ENCODE measurements around the gene NSUN2.
"Not testable (repeated sequence)": the region's sequence is repeated elsewhere in the genome, so short reads cannot be mapped to it uniquely, and the experiment has no call there.

Gene NSUN2

DNA sequence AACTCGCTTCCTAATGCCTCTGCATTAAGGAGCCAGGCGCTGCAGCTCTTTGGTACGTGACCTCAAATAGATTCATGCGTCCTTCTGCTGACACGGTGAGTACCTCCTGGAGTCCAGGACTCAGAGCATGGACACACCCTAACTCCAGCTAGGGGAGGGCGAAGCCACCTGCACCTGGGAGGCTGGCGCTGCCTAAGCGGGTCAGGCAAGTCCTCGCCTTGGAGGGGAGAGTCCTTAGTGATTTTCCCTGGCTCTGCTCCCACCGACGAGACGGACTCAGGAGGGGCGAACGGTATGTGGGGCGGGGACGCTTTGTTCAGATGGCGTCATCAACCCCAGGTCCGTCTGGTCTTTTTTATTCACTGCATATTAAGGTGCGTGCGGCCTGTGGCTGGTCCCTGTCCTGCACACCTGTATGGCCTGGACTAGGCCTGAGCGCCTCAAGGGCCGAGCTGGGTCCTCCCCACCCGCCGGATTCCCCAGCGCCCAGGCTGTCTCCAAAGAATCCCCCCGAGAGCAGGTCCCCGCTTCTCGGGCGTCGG is 50.3 kb downstream of the NSUN2 start:
- DNase-seq (ENCODE audit: low read depth in 2 of 2): no peak

DNA sequence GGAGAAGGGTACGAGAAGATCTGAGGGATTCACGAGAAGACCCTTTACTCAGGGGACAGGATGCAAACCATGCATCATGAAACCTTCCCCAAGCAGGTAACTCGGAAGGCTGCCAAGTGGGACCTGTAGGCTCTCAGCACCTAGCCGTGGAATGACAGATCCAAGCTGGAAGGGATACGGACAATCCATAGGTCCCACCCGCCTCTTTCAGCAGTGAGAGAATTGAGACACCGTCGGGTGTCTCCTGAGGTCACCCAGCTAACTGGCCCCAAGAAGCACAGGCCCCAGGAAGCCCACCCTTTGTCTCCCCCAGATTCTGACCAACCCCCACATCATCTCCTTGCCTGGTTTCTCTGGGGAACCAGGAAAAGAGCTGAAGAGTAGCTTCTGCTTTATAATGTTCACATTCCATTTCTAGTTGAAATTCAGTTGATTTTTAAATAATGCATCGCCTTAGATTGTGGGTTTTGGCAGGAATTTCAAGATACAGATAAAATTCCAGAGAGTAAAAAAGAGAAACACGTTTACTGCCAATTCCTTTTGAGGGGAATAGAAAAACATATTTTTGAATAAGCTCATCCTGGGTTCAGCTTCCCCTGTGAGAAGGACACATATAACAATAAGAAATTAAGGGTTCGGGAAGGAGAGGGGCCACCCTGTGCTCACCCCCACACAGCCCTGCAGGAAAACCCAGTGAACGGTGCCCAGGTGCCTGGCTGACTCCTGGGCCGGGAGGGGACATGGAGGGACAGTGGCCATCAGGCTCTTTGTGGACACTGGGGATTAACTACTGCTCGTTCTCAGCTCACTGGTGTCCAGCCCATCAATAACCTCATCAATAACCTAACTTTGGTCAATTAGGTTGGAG is 51.1 kb downstream of the NSUN2 start:
- no peak for DNase-seq (ENCODE audit: low read depth in 2 of 2)

DNA sequence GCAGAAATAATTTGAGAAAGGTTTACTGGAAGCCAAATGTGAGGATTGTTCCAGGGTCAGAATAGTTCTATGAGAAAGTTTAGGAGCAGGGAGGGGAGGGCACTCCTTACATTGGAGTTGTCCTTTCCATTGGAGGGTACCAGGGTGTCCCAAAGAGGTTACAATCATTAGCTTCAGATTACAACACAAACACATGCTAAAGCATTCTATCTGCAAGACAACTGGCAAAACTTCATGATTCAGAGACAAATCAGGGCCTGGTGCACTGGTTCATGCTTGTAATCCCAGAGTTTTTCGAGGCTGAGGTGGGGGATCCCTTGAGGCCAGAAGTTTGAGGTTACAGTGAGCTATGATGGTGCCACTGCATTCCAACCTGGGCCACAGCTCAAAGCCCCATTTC is 51.8 kb downstream of the NSUN2 start:
- DNase-seq (ENCODE audit: low read depth in 2 of 2): no peak

DNA sequence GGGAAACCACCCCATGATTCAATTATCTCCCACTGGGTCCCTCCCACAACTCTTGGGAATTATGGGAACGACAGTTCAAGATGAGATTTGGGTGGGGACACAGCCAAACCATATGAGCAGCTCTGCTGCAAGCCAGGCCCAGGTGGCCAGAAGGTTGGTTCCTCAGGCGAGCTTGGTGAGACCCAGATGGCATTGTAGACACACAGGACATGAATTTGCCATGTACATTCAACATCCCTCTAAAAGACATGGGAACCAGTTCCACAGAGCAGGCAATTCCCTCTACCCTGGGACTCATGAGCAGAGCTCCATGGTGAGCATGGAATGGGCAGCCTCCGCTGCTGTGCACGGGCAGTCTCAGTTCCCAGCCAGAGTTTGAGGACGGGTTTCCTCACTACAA is 53.3 kb downstream of the NSUN2 start:
- no peak for DNase-seq (ENCODE audit: low read depth in 2 of 2)

DNA sequence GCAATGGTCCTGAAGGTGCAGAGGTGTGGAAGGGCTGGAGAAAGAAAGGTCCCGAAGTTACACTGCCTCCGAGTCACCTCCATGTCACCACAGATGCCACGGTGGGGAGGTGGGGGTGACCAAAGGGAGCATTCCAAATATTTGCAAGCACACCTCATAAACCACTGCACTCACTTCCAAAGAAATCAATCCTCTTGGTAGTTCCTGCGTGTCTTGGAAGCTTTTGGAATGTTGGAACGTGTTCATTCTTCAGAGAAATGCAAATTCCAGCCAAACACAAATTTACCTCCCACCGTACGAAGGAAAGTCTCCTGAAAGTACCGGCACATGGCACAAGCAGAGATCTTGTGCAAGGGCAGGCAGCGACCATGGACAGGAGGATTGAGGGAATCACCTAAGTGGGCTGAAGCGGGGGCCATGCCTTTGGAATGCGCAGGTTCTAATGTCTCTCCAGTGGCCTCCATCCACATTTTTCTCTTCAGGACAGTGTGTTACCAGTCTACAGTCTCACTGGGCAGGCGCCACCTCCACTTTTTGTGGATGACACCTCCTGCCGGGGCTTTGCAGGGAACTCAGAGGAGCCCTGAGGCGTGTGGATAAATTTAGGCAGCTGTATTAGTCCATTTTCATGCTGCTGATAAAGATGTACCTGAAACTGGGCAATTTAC is 54.0 kb downstream of the NSUN2 start:
- DNase-seq (ENCODE audit: low read depth in 2 of 2): no peak

DNA sequence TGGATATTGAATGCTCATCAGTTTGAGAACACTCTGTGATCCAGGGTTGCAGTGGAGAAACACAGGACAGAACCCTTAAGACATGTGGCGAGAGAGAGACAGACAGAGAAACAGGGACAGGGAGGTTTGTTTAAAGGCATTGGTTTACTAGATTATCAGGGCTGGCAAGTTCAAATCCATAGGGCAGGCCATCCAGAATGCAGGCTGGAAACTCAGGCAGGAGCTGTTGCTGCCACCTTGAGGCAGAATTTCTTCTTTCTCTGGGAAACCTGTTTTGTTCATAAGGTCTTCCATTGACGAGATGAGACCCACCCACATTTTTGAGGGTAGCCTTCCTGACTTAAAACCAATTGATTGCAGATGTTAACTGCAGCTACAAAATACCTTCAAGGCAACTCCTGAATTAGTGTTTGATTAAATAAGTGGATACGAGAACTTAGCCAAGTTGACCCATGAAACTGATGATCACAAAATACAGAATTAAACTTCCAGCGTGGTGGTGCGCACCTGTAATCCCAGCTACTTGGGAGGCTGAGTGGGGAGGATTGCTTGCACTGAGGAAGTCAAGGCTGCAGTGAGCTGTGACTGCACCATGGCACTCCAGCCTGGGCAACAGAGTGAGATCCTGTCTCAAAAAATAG is 55.9 kb downstream of the NSUN2 start:
- DNase-seq (ENCODE audit: low read depth in 2 of 2): no peak

DNA sequence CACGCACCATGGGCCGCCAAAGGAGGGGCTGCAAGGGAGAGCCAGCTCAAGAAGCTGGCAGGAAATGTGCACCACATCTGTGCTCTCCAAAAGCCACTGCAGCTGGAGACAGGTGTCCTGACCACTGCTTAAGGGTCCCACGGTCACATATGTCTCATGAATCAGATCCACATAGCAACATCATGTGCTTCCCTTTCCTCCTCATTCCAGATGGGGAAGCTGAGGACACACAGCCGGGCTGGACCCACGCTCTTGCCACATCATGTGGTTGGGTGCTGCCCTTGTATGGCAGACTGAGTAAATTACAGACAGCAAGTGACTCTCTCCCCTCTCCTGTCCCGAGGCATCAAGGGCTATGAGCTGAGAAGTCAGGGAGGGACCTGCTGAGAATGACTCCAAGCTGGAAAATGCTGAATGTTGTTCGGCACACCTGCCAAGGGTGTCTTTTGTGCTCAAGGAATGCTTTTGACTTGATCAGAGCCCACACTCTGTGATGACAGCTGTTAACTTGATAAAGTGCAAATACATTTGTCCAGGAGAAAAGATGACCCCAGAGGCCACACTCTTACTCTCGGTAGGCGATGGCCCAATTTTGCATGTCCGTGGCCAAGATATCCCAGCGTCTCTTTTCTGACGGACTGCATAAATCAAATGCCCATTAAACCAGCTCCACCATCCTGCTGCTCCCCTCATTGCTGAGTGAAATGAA is 58.2 kb downstream of the NSUN2 start:
- no peak for DNase-seq (ENCODE audit: low read depth in 2 of 2)

DNA sequence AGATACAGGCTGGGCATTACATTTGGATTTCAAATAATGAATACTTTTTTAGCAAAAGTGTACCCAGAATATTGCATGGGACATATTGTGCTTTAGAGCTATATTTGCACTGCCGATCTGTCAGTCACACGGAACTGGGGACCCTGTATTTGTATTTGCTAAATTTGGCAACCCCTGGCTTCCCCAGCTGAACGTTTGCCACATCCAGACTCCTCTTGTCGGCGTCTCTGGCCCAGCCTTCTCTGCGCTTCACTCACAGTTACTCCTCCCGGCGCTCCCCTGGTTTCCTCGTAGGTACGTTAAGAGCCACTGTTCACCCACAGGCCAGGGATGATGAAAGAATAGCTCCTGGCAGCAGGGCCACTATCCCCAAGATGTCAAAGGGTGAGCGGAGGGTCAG is 58.7 kb downstream of the NSUN2 start:
- no peak for DNase-seq (ENCODE audit: low read depth in 2 of 2)

DNA sequence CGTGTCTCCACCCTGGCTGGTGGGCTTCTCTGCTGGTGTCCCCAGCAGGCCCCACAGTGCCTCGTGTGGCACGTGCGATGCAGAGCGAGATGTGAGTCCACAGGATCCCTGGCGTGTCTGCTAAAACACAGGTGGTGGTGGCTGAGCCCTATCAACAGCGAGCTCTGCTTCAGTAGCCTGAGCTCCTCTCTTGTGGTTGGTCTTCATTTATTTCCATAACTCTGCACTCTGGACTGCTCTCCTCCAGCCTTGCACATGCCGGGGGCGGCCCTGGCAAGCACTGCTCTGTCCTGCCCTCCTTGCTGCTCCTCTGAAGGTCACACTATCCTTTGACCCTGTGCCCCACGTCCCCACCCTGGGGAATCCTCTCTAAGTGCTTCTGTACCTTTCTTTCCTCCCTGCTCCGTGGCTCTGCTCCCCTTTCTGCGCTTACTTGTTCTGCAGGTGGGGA is 59.2 kb downstream of the NSUN2 start:
- DNase-seq (ENCODE audit: low read depth in 2 of 2): no peak

DNA sequence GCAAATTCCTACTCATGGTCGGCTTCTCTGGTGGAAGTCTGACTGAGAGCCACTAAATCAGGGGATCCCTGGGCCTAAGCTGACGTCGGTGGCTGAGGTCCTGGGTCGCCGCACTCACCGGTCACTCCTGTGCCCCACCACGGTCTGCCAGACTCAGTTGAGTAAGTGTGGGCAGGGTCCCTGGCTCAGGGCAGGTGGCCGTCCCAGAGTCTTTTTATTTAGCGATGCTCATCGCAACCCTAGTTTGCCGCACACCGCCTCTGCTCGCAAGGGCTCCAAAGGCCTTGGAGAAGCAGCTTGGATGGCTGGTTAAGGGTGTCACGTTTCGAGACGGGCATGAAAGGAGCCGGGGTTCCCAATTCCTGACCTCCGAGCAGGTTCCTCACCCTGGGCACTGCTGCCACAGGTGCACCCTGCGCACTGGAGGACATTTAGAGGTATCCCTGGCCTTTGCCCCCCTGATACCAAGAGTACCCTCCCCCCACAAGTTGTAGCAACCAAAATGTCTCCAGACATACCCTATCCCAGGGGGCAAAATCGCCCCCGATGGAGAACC is 59.9 kb downstream of the NSUN2 start:
- DNase-seq (ENCODE audit: low read depth in 2 of 2): no peak

DNA sequence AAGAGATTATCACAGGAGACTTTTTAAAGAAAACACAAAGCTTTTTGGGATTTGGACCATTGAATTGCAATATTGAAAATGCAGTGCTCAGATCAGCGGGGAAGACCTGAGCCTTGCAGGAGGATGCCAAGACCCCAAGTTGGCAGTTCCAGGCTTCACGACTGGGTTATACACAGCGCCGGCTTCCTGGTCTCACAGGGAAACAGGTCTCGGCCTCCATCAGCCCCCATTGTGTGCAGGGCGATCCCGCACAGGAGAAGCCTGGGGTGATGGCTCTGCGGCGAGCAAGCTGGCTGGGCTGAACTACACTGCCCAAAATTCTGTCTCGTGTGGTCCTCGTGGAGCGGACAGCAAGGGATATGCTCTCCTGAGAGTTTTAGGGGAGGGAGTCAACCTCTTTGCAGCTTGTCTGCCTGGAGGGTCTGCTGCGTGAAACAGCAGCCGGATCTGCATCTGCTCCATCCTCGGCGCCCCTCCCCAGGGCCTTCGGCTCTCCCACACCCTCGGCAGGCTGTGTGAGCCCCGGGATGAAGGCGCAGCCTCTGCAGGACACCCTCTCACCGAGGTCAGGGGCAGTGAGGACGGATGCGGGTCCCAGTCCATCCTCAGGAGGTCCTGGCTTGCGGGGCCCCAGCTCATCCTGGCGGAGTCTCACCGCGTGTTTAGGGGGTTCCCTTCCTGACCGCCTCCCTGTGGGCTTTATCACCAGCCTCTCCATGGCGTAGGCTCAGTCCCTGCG is 60.6 kb downstream of the NSUN2 start:
- no peak for DNase-seq (ENCODE audit: low read depth in 2 of 2)

DNA sequence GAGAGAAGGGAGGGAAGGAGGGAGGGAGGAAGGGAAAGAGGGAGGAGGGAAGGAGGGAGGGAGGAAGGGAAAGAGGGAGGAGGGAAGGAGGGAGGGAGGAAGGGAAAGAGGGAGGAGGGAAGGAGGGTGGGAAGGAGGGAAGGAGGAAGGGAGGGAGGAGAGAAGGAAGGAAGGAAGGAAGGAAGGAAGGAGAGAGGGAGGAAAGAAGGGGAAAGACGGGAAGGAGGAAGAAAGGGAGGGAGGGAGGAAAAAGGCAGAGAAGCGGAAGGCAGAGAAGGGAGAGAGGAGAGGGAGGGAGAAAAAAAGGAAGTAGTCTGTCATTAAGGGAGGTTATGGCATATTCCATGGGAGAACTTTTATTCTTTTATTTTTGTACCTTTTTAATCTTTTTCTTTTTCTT is 61.2 kb downstream of the NSUN2 start:
- not testable (repeated sequence) for DNase-seq (ENCODE audit: low read depth in 2 of 2)

DNA sequence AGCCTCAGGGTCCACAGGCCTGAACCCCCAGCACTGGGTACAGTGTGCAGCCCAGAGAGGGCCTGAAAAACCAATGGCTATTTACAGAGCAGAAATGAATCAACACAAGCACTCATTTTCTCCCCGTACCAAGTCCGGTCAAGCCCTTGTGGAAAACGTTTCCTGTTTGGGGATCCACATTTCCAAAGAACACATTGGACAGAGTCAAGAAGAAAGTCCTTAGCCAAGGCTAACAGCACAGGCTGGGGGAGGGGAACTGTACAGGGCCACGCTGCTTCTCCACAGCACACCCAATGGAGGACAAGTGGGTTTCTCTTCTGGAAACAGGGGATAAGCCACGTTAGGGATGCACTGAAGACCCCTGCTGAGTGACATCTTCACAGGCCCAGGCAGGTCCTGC is 62.3 kb downstream of the NSUN2 start:
- DNase-seq (ENCODE audit: low read depth in 2 of 2): no peak

DNA sequence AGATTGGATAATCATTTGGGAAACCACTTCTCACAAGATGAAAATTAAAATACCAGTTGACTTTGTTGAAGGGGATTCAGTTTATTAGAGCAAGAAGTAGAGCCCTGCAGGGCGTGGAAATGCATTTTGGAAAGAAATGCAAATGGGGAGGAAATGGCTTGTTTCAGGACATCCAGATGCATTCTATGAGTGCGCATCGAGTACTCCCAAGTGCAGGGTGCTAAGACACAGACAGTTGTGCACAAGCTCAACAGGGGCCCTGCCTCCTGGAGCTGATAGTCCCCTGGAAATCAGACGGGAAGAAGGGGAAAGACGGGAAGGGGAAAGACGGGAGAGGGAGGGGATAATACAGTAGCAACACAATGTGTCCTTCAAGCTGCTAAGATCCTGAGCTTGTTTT is 64.0 kb downstream of the NSUN2 start:
- no peak for DNase-seq (ENCODE audit: low read depth in 2 of 2)

DNA sequence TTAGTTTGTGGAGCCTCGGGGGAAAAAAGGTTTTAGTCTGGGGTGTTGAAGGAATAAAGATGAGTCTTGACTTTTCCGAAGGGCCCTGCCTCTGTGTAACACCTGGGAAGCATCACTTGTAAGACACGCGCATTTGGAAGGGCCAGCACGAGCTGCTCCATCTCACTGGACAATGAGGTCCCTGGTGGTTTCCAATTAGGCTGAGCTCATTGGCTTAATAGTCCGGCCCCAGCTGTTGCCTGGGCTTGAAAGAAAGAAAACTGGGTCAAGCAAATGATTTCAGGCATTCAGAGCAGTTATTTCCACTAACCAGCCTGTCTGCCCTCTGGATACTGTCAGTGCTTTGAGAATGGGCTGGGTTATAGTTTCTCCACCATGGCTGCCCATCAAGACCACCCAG is 64.5 kb downstream of the NSUN2 start:
- DNase-seq (ENCODE audit: low read depth in 2 of 2): no peak

DNA sequence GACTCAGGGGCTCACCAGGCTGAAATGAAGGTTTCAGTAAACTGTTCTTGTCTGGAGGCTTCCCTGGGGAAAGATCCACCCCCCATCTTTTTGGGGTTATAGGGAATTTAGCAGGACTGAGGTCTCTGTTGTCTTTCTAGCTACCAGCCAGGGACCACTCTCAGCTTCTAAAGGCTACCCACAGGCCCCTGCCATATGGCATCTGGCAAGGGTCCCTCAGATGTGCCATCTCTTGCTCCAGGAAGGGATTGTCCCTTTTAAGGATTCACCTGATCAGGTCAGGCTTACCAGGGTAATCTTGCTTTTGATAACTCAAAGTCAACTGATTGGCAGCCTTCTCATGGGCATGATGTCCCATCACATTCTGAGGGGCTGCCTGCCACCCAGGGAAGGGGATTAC is 65.0 kb downstream of the NSUN2 start:
- DNase-seq (ENCODE audit: low read depth in 2 of 2): no peak

DNA sequence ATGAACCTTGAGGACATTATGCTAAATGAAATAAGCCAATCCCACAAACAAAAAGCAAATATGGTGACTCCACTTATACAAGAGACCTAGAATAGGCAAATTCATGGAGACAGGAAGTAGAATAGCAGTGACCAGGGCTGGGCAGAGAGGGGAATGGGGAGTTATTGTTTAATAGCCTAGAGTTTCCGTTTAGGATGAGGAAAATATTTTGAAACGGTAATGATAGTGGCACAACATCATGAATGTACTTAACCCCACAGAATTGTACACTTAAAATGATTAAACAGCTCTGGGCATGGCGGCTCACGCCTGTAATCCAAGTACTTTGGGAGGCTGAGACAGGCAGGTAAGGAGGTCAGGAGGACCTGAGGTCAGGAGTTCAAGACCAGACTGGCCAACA is 65.8 kb downstream of the NSUN2 start:
- no peak for DNase-seq (ENCODE audit: low read depth in 2 of 2)

DNA sequence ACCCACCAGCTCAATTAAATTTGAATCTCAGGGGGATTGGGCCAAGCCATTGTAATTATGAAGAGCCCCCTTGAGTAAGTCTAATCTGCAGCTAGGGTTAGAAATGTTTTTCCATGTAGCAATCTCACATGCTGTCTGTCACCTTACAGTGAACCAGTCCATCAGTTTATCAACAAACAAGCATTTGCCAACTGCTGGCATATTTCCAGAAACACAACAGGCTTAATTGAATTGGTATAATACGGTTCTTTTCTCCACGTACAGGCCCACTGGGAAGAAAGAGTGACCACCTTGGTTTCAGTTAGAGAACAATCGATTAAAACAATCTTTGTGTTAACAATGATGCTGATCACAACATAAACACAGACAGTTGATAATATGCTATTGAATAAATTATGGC is 67.4 kb downstream of the NSUN2 start:
- DNase-seq (ENCODE audit: low read depth in 2 of 2): no peak

DNA sequence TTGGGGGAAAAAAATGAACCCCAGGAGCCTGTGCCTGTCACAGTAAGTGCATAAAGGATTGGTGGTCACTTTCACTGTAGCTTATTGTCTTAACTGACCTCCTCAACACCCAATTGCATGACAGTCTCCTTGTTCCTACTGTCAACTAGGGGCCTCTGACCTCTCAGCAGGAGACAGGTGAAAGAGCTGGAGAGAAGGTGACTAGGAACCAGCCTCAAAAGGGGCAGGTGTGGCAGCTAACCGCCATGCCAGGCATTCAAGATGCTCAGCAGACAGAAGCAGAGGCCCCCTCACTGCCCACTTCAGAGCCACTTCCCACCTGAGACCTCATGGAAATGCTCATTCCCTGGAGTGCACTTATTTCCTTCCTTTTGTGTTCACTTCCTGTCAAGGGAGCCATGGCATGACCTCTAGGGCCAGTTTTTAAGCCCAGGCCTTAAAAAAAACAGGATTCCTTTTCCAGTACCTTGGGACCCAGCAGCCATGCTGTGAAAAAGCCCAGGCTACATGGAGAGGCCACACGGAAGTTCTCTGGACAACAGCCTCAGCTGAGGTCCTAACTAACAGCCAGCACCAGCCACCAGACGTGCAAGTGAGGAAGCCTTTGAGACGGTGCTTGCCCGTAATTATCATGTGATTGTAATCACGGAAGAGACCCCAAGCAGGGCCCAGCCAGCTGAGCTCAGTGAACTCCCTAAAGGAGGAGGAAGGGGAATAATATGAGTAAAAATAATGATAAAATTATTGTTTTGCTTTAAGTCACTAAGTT is 74.9 kb downstream of the NSUN2 start:
- no peak for DNase-seq (ENCODE audit: low read depth in 2 of 2)

DNA sequence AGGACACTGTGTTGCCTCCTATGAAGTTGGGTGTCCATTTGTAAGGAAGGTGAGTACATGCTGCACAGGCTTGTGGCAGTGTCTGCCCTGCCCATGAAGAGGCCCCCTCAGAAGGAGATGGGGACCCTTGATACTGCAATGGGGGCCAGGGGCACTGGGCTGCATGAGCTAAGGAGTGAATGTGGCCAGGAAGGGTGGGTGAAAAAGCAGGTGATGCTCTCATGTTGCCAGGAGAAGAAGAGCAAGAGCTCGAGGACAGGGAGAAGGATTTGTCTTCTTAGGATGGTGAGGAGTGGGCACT is 76.1 kb downstream of the NSUN2 start:
- DNase-seq (ENCODE audit: low read depth in 2 of 2): no peak
